ENCODE results near the gene ACBD7.

Gene ACBD7

GRCh38 chr10:15106352-15107013, 17.9 kb upstream of the ACBD7 start:
- H3K4me1 ChIP-seq, result peaks cover 0 to 4% (median 0%) of the 10 kb centered on the region in 4 donors
- peak; percentile 89 to 90 for TF ChIP-seq CTCF (IDR thresholded peaks at IDR 0.05)
- peak; percentile 75 to 80 for DNase-seq
- peak overlapping the region in 1 of 2 donors; percentile 25 for H3K27ac ChIP-seq
- H3K27me3 ChIP-seq, result no peaks in the 10 kb centered on the region
- no peak overlapping the region for H3K4me3 ChIP-seq
- peaks cover 34 to 89% (median 51%) of the 10 kb centered on the region in 3 donors for H3K36me3 ChIP-seq
- H3K9me3 ChIP-seq, result no peaks in the 10 kb centered on the region
- intact Hi-C loops (cut with DNase I; ENCODE audit: low total_unique reads), result no loop called here

- Histone ChIP-seq H3K36me3 (peaks cover 21 to 66% (median 33%) of the 10 kb centered on the region in 3 donors), H3K27ac (no peak overlapping the region), H3K27me3 (no peaks in the 10 kb centered on the region), H3K4me1 (peaks cover 0 to 19% (median 10%) of the 10 kb centered on the region in 4 donors), H3K9me3 (no peaks in the 10 kb centered on the region), H3K4me3 (no peak overlapping the region)
- no peak for DNase-seq
- intact Hi-C loops (cut with DNase I; ENCODE audit: low total_unique reads), result no loop called here
- TF ChIP-seq CTCF (IDR thresholded peaks at IDR 0.05), result no peak
Observed at GRCh38 chr10:15103513-15103912, 14.9 kb upstream of the ACBD7 start.

- Histone ChIP-seq H3K36me3 (peaks cover 15 to 39% (median 22%) of the 10 kb centered on the region in 3 donors), H3K9me3 (no peaks in the 10 kb centered on the region), H3K27ac (no peak overlapping the region), H3K4me1 (peaks cover 0 to 31% (median 22%) of the 10 kb centered on the region in 4 donors), H3K4me3 (no peak overlapping the region), H3K27me3 (no peaks in the 10 kb centered on the region)
- intact Hi-C loops (cut with DNase I; ENCODE audit: low total_unique reads), result loop anchor here (10.0 kb wide), 2 partner anchors 65 to 145 kb away; partner anchors contain the start of genes DCLRE1C, MEIG1 and NMT2
- TF ChIP-seq CTCF (IDR thresholded peaks at IDR 0.05), result no peak
- no peak for DNase-seq
Observed at GRCh38 chr10:15099886-15100285, 11.3 kb upstream of the ACBD7 start.

- intact Hi-C loops (cut with DNase I; ENCODE audit: low total_unique reads), result loop anchor here (10.0 kb wide), 2 partner anchors 68 to 142 kb away; partner anchors contain the start of genes DCLRE1C, MEIG1 and NMT2
- peaks cover 0 to 31% (median 22%) of the 10 kb centered on the region in 4 donors for H3K4me1 ChIP-seq
- no peak for TF ChIP-seq CTCF (IDR thresholded peaks at IDR 0.05)
- H3K27me3 ChIP-seq, result peaks cover 0 to 3% of the 10 kb centered on the region in 2 donors
- DNase-seq, result peak; percentile 94 to 98
- H3K9me3 ChIP-seq, result no peaks in the 10 kb centered on the region
- H3K27ac ChIP-seq, result peak within 1 kb of the TSS; percentile 87 to 91
- peaks cover 0 to 12% (median 0%) of the 10 kb centered on the region in 3 donors for H3K36me3 ChIP-seq
- peak within 1 kb of the TSS; percentile 80 to 93 for H3K4me3 ChIP-seq
Observed at GRCh38 chr10:15097011-15097812, 8.6 kb upstream of the ACBD7 start, which contains the start of gene RPP38. Gene RPP38 (plus strand): TSS chr10:15097355. CDS start chr10:15103315, 5,960 bp downstream.

- H3K36me3 ChIP-seq, result peaks cover 0 to 6% (median 0%) of the 10 kb centered on the region in 3 donors
- H3K4me3 ChIP-seq, result peak overlapping the region; percentile 80 to 93
- peaks cover 0 to 3% of the 10 kb centered on the region in 2 donors for H3K27me3 ChIP-seq
- peaks cover 0 to 31% (median 22%) of the 10 kb centered on the region in 4 donors for H3K4me1 ChIP-seq
- no peak for DNase-seq
- intact Hi-C loops (cut with DNase I; ENCODE audit: low total_unique reads), result loop anchor here (10.0 kb wide), 2 partner anchors 68 to 142 kb away; partner anchors contain the start of genes DCLRE1C, MEIG1 and NMT2
- no peaks in the 10 kb centered on the region for H3K9me3 ChIP-seq
- TF ChIP-seq CTCF (IDR thresholded peaks at IDR 0.05), result no peak
- peak overlapping the region; percentile 87 to 91 for H3K27ac ChIP-seq
Observed at GRCh38 chr10:15096661-15097010, 8.1 kb upstream of the ACBD7 start.
